G401 (cell line): ENCODE data around the gene AKAP9. TPM values are rescaled to one million over a fixed set of nuclear protein-coding genes. Genes with fewer than 3 reads are reported as not detected.
"Not testable (repeated sequence)": the region's sequence is repeated elsewhere in the genome, so short reads cannot be mapped to it uniquely, and the experiment has no call there.

Experiments used
- DNase-seq: peaks from one replicate; pipeline ENCODE4 v3.0.0-alpha.2; 2015; ENCODE audit warnings: low spot score
- in situ Hi-C: cut with HindIII; loops from 2 replicates; pipeline ENCODE4 v1.10.0; 2016; ENCODE audit warnings: low sequenced_read_pairs, mixed read lengths
- total RNA-seq: library from RNA; depleted of rRNA; stranded (reverse); fragments of >200 nt; shearing (Covaris generic); gene quantifications from 2 replicates; pipeline ENCODE4 v1.2.3, GENCODE V29; 2014

Gene AKAP9
- total RNA-seq, 1 experiment from 2014 or later: 15.4 TPM

DNA sequence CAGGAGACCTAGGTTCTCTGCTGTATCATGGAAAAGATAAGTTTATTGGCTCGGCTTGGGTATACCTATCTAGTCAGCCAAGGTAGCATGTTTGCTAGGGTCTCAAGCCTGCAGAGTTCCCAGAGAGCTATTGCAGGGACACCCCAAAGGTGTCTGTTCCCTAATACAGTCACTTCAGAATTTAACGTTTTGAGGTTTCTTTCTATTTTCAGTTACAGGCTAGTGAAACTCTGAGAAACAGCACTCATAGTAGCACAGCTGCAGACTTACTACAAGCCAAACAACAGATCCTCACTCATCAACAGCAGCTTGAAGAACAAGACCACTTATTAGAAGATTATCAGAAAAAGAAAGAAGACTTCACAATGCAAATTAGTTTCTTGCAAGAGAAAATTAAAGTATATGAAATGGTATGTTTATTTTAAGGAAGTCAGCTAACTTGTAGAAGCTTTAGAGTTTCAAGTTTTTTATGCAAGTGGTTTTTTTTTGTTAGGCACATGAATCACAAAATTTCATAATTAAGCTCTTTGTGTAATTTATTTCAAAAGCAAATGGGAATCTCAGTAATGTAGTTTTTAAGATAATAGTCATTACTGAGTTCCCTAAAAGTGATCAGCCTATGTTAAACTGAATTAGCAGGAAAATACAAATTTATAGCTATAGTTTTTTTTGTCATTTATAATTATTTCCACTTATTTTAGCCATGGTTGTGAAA lies 54.9 kb downstream of the AKAP9 start:
- no peak for DNase-seq
- in situ Hi-C loops: no loop called here

DNA sequence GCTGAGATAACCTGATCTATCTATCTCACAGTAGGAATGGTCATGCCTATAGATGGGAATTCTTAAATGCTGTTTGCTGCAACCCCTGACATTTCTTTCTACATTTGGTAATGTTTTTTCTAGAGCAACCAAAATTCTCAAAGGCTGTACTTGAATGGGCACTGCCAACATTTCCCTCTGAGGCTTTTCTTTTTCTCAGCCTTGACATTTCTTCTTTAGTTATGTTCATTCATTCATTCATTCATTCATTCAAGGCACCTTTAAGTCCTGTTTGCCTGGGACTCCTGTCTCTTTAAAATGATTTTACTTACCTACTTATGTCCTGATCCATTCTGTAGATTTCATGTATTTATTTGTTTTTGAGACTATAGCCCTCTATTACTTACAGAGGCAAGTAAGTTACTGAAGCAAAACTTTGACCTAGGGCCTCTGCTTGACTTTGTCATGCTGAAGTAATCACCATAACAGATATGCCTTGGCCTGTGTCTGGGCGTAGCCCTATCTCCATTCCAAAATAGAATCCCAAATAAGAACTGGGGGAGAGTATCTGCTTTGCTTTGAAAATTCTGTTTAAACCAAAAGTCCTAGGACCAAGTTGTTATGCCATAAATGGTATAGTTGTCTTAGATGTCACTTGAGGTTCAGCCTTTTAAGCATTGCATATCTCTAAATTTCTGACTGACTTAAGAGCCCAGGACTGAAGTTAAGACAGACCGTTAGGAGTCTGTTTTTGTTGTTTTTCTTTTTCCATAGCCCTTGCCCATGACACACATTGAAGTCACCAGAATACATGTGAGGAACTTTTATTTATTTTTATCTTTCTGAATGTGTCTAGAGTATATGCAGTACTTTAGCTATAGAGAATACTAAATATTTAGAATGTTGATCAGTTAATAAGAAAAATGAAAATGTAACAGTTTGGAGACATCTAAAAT lies 59.2 kb downstream of the AKAP9 start:
- in situ Hi-C loops: no loop called here
- no peak for DNase-seq

DNA sequence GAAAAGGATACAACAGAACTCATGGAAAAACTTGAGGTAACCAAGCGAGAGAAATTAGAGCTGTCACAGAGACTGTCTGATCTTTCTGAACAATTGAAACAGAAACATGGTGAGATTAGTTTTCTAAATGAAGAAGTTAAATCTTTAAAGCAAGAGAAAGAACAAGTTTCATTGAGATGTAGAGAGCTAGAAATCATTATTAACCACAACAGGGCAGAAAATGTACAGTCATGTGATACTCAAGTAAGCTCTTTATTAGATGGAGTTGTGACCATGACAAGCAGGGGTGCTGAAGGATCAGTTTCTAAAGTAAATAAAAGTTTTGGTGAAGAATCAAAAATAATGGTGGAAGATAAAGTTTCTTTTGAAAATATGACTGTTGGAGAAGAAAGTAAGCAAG lies 62.1 kb downstream of the AKAP9 start:
- in situ Hi-C loops: no loop called here
- no peak for DNase-seq

DNA sequence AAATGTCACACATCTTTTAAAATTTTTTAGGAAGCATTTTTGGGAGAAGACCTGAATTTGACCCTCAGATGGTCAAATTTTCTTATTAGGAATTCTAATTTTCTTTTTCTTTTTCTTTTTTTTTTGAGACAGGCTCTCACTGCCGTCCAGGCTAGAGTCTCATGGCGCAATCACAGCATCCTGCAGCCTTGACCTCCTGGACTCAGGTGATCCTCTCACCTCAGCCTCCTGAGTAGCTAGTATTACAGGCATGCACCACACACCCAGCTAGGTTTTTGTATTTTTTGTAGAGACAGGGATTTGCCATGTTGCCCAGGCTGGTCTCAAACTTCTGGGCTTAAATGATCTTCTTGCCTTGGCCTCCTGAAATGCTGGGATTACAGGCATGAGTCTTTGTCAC lies 65.4 kb downstream of the AKAP9 start:
- in situ Hi-C loops: no loop called here
- DNase-seq: no peak

DNA sequence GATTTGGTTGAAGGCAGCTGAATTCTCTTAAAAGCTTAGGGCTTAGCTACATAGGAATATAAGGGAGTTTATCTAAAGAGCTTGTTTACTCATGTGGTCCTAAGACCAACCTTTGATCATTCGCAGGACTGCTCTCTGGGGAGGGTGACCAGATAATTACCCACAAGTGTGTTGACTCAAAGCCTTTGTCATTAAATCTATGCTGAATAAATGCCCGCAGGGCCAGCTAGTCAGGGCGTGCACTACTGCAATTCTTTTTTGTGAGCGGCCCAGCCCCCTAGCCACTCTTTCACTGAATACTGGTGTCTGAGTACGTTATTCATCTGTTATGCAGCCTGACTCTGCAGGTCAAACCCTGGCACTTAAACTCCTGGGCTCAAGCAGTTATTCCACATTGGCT lies 69.6 kb downstream of the AKAP9 start:
- in situ Hi-C loops: no loop called here
- no peak for DNase-seq

DNA sequence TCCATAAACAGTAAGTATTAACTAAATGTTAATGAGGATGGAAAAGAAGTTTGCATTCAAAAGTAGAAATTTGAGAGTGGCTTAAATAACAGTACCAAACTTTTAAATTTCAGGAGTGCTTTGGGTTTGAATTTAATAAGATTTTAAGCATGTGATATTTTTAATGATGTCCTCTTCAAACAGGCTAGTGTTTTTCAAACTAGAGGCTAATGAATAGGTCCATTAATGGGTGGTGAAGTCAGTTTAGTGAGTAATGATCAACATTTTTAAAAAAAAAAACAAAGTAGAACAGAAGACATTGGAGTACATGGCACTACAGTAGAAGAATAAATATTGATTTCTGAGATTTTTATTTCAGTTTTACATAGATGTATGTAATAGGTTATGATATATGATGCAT lies 72.9 kb downstream of the AKAP9 start:
- DNase-seq: no peak
- in situ Hi-C loops: no loop called here

DNA sequence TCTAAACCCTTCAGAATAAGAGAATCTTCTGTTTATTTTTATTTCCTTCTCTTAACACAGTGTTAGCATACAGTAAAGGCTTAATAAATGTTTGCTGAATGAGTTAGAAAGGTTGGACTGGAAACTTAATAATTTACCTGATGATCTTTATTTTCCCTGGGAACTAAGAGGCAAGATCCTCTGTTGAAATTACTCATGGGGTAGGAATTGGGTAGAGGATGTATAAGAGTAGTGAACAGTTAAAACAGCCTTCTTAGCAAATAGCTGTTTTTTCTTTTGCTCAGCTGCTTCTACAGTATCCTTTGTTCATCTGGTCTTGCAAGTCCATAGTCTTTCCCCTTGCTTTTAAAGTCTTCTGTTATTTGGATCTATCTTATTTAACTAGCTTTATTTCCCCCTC lies 80.0 kb downstream of the AKAP9 start:
- in situ Hi-C loops: no loop called here
- no peak for DNase-seq

DNA sequence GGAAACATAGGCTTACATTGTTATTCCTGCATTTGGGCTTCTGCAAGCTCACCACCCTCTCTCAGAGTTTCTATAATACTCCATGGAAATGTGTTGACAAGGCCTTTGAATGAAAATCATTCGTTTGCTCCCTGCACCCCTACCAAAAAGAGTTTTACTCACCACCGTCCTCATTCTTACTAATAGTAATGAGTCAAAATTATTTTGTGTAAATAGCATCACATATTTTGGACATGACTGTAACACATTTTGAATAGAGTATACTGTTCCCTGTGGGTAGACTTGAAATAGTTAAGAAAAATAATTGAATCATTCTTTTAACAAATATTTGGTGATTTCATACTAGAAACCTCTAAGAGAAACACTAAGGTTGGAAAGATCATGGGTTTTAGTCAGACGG lies 84.6 kb downstream of the AKAP9 start:
- DNase-seq: no peak
- in situ Hi-C loops: no loop called here

DNA sequence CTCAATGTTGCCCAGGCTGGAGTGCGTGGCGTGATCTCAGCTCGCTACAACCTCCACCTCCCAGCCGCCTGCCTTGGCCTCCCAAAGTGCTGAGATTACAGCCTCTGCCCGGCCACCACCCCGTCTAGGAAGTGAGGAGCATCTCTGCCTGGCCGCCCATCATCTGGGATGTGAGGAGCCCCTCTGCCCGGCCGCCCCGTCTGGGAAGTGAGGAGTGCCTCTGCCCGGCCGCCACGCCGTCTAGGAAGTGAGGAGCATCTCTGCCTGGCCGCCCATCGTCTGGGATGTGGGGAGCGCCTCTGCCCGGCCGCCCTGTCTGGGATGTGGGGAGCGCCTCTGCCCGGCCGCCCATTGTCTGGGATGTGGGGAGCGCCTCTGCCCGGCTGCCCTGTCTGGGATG lies 86.0 kb downstream of the AKAP9 start:
- in situ Hi-C loops: not testable (repeated sequence)

DNA sequence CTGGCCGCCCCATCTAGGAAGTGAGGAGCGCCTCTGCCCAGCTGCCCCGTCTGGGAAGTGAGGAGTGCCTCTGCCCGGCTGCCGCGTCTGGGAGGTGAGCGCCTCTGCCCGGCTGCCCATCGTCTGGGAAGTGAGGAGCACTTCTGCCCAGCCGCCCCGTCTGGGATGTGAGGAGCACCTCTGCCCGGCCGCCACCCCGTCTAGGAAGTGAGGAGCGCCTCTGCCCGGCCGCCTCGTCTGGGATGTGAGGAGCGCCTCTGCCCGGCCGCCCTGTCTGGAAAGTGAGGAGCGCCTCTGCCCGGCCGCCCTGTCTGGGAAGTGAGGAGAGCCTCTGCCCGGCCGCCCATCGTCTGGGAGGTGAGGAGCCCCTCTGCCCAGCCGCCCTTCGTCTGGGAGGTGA lies 86.5 kb downstream of the AKAP9 start:
- DNase-seq, in situ Hi-C loops: not testable (repeated sequence)

More for the DNA sequence above, 86.0 kb downstream of the AKAP9 start:
- not testable (repeated sequence) for DNase-seq

DNA sequence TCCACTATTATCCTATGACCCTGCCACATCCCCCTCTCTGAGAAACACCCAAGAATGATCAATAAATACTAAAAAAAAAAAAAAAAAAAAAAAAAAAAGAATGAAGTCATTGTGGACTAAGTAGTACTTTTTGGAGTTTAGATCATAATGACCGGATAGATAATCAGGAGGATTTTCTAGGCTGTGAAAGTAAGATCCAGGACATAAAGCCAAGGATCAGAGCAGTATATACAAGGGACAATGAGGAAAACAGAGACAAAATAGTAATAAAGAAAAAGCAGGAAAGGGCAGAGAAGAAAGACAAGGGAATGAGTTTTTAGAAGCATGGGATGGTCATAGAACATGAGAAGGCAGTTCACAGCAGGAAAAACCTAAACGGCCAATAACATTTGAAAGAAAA lies 87.6 kb downstream of the AKAP9 start:
- in situ Hi-C loops: no loop called here
- no peak for DNase-seq

DNA sequence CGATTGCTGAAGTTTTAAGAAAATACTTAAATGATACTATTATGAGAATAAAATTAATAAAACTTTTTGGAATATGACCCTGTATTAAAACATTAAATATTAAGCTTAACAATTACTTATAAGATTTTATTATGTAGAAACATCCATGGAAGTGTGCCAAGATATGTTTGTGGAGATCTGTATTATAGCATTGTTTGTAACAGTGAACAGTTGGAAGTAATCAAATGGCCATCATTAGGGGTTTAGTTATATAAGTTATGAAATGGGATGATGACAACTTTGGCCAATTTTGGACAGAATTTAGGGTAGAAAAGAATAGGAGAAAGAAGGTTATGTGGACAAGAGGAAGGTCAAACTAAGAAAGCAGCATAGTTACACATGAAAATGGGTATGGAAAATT lies 88.0 kb downstream of the AKAP9 start:
- no peak for DNase-seq
- in situ Hi-C loops: no loop called here

DNA sequence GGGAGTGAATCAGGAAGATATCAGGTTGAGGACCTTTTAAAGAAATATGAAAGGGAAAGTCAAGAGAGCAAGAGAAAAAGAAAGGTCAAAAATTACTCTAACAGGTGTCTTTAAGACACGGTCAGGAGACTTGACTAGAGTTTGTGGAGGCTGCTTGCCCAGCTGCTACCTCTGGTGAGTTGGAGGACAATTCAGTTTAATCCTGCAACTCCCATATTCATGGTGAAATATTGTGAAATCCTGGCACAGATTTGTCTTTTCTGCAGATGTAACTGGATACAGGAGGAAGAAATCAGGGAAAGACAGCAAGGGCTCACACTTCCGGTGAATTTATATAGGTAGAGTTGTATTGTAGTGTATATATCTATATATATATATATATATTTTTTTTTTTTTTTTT lies 93.5 kb downstream of the AKAP9 start:
- no peak for DNase-seq
- in situ Hi-C loops: no loop called here

DNA sequence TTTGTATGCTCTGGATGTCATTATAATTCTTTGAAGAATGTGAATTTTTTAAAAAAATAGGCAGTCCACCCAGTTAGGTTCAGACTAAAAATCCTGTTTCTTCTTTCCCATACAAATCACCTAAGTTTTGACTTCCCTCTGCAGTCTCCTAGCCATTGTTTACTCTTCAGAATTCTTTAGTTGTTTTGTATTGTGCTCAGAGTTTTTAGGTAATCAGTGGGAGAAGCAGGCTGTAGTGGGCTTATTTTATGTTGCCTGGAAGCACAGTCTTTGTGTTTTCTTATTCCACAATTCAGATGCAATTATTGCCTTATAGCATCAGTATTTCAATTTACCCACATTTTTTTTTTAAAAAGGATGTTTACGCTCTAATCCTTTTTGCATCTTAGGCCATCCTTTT lies 94.9 kb downstream of the AKAP9 start:
- in situ Hi-C loops: no loop called here
- DNase-seq: no peak

DNA sequence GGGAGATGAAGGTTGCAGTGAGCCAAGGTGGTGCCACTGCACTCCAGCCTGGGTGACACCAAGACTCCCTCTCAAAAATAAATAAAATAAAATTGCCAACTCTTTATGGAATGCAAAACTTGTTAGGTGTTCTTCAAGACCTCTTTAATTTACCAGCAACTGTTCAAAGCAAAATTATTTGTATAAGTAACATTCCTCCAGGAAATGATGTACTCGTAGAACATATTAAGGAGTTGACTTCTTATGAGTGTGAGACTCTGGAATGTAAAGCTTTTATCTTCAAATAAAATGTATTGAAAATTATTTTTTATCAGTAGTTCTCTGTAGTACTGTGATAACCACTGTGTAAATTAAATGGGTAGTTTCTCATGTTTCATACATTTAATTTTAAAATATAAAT lies 99.2 kb downstream of the AKAP9 start:
- DNase-seq: no peak
- in situ Hi-C loops: no loop called here

DNA sequence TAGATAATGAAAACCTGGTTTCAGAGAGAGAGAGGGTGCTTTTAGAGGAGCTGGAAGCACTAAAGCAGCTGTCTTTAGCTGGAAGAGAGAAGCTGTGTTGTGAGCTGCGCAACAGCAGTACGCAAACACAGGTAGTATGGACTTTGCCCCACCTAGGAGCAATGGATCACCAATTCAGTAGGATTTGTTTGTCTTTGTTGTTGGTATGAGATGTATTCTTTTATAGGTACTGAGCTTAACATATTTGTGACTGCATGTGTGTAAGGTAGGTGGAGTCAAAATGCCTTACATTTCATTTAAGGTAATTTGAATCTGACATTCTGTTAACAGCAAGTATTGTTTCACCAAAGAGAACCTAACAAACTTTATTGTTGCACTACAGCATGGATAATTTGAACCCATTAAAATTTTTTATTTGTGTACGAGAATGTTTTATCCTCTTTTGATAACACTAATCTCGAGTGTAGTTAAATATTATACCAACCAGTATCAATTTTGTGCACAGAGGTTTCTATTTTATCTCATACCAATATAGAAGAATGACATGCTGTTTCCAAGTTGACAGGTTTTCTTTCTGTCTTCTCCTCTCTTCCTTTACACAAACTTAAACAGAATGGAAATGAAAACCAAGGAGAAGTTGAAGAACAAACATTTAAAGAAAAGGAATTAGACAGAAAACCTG lies 101.5 kb downstream of the AKAP9 start:
- no peak for DNase-seq
- in situ Hi-C loops: no loop called here

DNA sequence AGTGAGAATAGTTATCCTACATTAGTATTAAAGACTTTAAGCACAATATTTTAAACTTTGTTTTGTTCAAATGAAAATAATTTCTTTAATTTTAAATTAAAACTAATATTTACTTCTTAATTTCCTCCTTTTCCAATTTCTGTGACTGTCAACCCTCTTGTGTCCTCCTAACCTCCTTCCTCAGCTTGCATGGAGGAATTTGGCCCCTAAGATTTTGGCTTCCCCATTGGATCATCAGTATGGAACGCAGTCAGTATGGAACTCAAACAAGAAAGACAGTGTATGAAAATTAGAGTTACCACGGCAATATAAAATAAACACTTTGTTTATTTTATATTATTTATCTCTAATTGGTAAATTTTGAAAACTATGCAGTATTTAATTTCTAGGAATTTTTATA lies 102.4 kb downstream of the AKAP9 start:
- in situ Hi-C loops: no loop called here
- no peak for DNase-seq

DNA sequence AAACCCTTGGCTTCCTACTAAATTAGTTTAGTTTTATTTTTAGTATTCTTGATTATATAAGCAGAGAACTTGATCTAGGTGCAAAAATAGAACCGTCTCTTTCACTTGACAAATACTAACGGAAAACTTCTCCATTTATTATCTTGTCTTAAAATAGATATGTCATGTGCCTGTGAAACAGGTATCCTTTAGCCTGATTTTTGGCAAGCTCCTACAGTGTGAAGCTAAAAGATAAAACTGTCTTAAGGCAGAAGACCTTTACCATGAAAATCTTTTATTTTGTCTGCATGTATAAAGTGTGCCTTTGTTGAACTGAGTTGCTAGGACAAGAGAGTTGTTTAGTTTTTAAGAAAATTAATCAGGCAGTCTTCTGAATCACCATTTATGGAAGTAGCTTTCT lies 103.0 kb downstream of the AKAP9 start:
- in situ Hi-C loops: no loop called here
- DNase-seq: no peak

DNA sequence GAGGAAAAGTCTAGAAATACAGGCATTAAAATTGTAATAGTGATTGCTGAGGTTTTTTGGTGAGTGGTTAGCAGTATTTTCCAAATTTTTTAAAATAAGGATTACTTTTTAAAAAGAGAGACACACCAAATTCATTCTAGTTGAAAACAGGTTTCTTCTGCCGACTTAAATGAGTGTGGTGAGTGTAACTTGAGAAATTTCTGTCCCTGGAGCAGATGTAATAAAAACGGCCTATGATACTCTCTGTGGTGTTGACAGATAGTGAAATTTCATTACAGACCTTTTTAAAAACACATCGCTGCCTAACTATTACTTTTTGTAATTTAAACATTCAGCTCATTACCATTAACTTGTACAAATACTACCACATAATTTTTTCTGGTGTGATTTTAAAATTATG lies 103.5 kb downstream of the AKAP9 start:
- DNase-seq: no peak
- in situ Hi-C loops: no loop called here

DNA sequence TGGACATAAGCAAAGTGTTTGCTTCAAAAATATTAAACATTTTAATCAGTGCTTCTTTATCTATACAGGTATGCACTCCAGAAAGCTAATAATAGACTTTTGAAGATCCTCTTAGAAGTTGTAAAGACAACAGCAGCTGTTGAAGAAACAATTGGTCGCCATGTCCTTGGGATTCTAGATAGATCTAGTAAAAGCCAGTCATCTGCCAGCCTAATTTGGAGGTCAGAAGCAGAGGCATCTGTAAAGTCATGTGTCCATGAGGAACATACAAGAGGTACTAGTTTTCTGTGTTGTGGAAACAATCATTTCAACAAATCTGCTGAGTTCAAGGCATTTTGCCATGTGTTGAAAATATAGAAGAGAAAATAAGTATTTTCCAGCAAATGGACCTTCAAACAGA lies 104.3 kb downstream of the AKAP9 start:
- in situ Hi-C loops: no loop called here
- no peak for DNase-seq
